ENCODE results near the gene DCAF4L1.
A peak's percentile ranks its signal among the peaks of the same experiment; 100 is the strongest.

The DCAF4L1 gene

GRCh38 chr4:41957634-41958033 is 23.9 kb upstream of the DCAF4L1 start:
- H3K36me3 ChIP-seq (ENCODE audit: insufficient read depth, low read depth, low read length): peaks cover 28% of the 10 kb centered on the region
- H3K9me3 ChIP-seq (ENCODE audit: insufficient read depth, low read depth, low read length): no peaks in the 10 kb centered on the region
- H3K9ac ChIP-seq (ENCODE audit: low read depth, low read length): no peak overlapping the region
- no peak overlapping the region for H3K27ac ChIP-seq (ENCODE audit: low read length)
- no peak overlapping the region for H3K4me3 ChIP-seq (ENCODE audit: low read length)
- H3K27me3 ChIP-seq (ENCODE audit: insufficient read depth, low read length): no peaks in the 10 kb centered on the region
- peaks cover 7% of the 10 kb centered on the region for H3K4me1 ChIP-seq (ENCODE audit: insufficient read depth, low read length)

GRCh38 chr4:41963105-41963504 is 18.5 kb upstream of the DCAF4L1 start:
- no peaks in the 10 kb centered on the region for H3K27me3 ChIP-seq (ENCODE audit: insufficient read depth, low read length)
- no peaks in the 10 kb centered on the region for H3K9me3 ChIP-seq (ENCODE audit: insufficient read depth, low read depth, low read length)
- H3K36me3 ChIP-seq (ENCODE audit: insufficient read depth, low read depth, low read length): no peaks in the 10 kb centered on the region
- H3K9ac ChIP-seq (ENCODE audit: low read depth, low read length): no peak overlapping the region
- no peak overlapping the region for H3K4me3 ChIP-seq (ENCODE audit: low read length)
- no peak overlapping the region for H3K27ac ChIP-seq (ENCODE audit: low read length)
- H3K4me1 ChIP-seq (ENCODE audit: insufficient read depth, low read length): peaks cover 7% of the 10 kb centered on the region

- Histone ChIP-seq H3K9me3 (ENCODE audit: insufficient read depth, low read depth, low read length) (peaks cover 7% of the 10 kb centered on the region; the same call in 1 of the 2 replicates), H3K27ac (ENCODE audit: low read length) (no peak overlapping the region), H3K9ac (ENCODE audit: low read depth, low read length) (no peak overlapping the region), H3K36me3 (ENCODE audit: insufficient read depth, low read depth, low read length) (no peaks in the 10 kb centered on the region), H3K4me1 (ENCODE audit: insufficient read depth, low read length) (peaks cover 3% of the 10 kb centered on the region), H3K4me3 (ENCODE audit: low read length) (no peak overlapping the region), H3K27me3 (ENCODE audit: insufficient read depth, low read length) (no peaks in the 10 kb centered on the region)
Observed at GRCh38 chr4:41964401-41964800, 17.2 kb upstream of the DCAF4L1 start.

GRCh38 chr4:41967392-41967791 is 14.2 kb upstream of the DCAF4L1 start:
- peaks cover 11% of the 10 kb centered on the region; the same call in 1 of the 2 replicates for H3K9me3 ChIP-seq (ENCODE audit: insufficient read depth, low read depth, low read length)
- H3K9ac ChIP-seq (ENCODE audit: low read depth, low read length): no peak overlapping the region
- H3K27ac ChIP-seq (ENCODE audit: low read length): no peak overlapping the region

GRCh38 chr4:41969671-41970070 is 11.9 kb upstream of the DCAF4L1 start:
- H3K27ac ChIP-seq (ENCODE audit: low read length): no peak overlapping the region
- no peaks in the 10 kb centered on the region for H3K27me3 ChIP-seq (ENCODE audit: insufficient read depth, low read length)
- no peaks in the 10 kb centered on the region for H3K36me3 ChIP-seq (ENCODE audit: insufficient read depth, low read depth, low read length)
- H3K9me3 ChIP-seq (ENCODE audit: insufficient read depth, low read depth, low read length): peaks cover 11% of the 10 kb centered on the region; the same call in 1 of the 2 replicates
- no peaks in the 10 kb centered on the region for H3K4me1 ChIP-seq (ENCODE audit: insufficient read depth, low read length)
- H3K9ac ChIP-seq (ENCODE audit: low read depth, low read length): no peak overlapping the region
- no peak overlapping the region for H3K4me3 ChIP-seq (ENCODE audit: low read length)

More at GRCh38 chr4:41967392-41967791, 14.2 kb upstream of the DCAF4L1 start:
- Histone ChIP-seq H3K27me3 (ENCODE audit: insufficient read depth, low read length) (no peaks in the 10 kb centered on the region), H3K4me3 (ENCODE audit: low read length) (no peak overlapping the region), H3K4me1 (ENCODE audit: insufficient read depth, low read length) (no peaks in the 10 kb centered on the region), H3K36me3 (ENCODE audit: insufficient read depth, low read depth, low read length) (no peaks in the 10 kb centered on the region)

- H3K4me1 ChIP-seq (ENCODE audit: insufficient read depth, low read length): peaks cover 10% of the 10 kb centered on the region; the same call in 1 of the 2 replicates
- no peak overlapping the region for H3K4me3 ChIP-seq (ENCODE audit: low read length)
- H3K9ac ChIP-seq (ENCODE audit: low read depth, low read length): no peak overlapping the region
- no peaks in the 10 kb centered on the region for H3K36me3 ChIP-seq (ENCODE audit: insufficient read depth, low read depth, low read length)
- no peak overlapping the region for H3K27ac ChIP-seq (ENCODE audit: low read length)
- H3K9me3 ChIP-seq (ENCODE audit: insufficient read depth, low read depth, low read length): no peaks in the 10 kb centered on the region
- no peaks in the 10 kb centered on the region for H3K27me3 ChIP-seq (ENCODE audit: insufficient read depth, low read length)
Observed at GRCh38 chr4:41975341-41975740, 6.2 kb upstream of the DCAF4L1 start.

GRCh38 chr4:41976775-41977516 is 4.6 kb upstream of the DCAF4L1 start:
- Histone ChIP-seq H3K27me3 (ENCODE audit: insufficient read depth, low read length) (no peaks in the 10 kb centered on the region), H3K27ac (ENCODE audit: low read length) (no peak overlapping the region), H3K9me3 (ENCODE audit: insufficient read depth, low read depth, low read length) (no peaks in the 10 kb centered on the region), H3K9ac (ENCODE audit: low read depth, low read length) (no peak overlapping the region), H3K4me3 (ENCODE audit: low read length) (no peak overlapping the region), H3K36me3 (ENCODE audit: insufficient read depth, low read depth, low read length) (no peaks in the 10 kb centered on the region), H3K4me1 (ENCODE audit: insufficient read depth, low read length) (peaks cover 10% of the 10 kb centered on the region; the same call in 1 of the 2 replicates)

GRCh38 chr4:41977709-41978108 is 3.8 kb upstream of the DCAF4L1 start:
- no peaks in the 10 kb centered on the region for H3K9me3 ChIP-seq (ENCODE audit: insufficient read depth, low read depth, low read length)
- no peaks in the 10 kb centered on the region for H3K36me3 ChIP-seq (ENCODE audit: insufficient read depth, low read depth, low read length)
- H3K27ac ChIP-seq (ENCODE audit: low read length): no peak overlapping the region
- no peaks in the 10 kb centered on the region for H3K27me3 ChIP-seq (ENCODE audit: insufficient read depth, low read length)
- peaks cover 10% of the 10 kb centered on the region; the same call in 1 of the 2 replicates for H3K4me1 ChIP-seq (ENCODE audit: insufficient read depth, low read length)
- no peak overlapping the region for H3K4me3 ChIP-seq (ENCODE audit: low read length)
- H3K9ac ChIP-seq (ENCODE audit: low read depth, low read length): no peak overlapping the region

GRCh38 chr4:41982716-41983115 is 1.2 kb downstream of the DCAF4L1 start:
- Histone ChIP-seq H3K4me1 (ENCODE audit: insufficient read depth, low read length) (peaks cover 22% of the 10 kb centered on the region; the same call in 1 of the 2 replicates), H3K36me3 (ENCODE audit: insufficient read depth, low read depth, low read length) (no peaks in the 10 kb centered on the region), H3K9ac (ENCODE audit: low read depth, low read length) (no peak overlapping the region), H3K9me3 (ENCODE audit: insufficient read depth, low read depth, low read length) (no peaks in the 10 kb centered on the region), H3K27me3 (ENCODE audit: insufficient read depth, low read length) (no peaks in the 10 kb centered on the region), H3K4me3 (ENCODE audit: low read length) (no peak overlapping the region), H3K27ac (ENCODE audit: low read length) (no peak overlapping the region)

GRCh38 chr4:41985151-41985550 is 3.6 kb downstream of the DCAF4L1 start:
- Histone ChIP-seq H3K27me3 (ENCODE audit: insufficient read depth, low read length) (no peaks in the 10 kb centered on the region), H3K4me1 (ENCODE audit: insufficient read depth, low read length) (peaks cover 23% of the 10 kb centered on the region; the same call in 1 of the 2 replicates), H3K4me3 (ENCODE audit: low read length) (peak overlapping the region; percentile 54), H3K9ac (ENCODE audit: low read depth, low read length) (no peak overlapping the region), H3K27ac (ENCODE audit: low read length) (peak overlapping the region; percentile 18), H3K9me3 (ENCODE audit: insufficient read depth, low read depth, low read length) (no peaks in the 10 kb centered on the region), H3K36me3 (ENCODE audit: insufficient read depth, low read depth, low read length) (no peaks in the 10 kb centered on the region)

GRCh38 chr4:41989994-41990364 is 8.4 kb downstream of the DCAF4L1 start:
- peak overlapping the region; percentile 91 for H3K4me3 ChIP-seq (ENCODE audit: low read length)
- H3K9ac ChIP-seq (ENCODE audit: low read depth, low read length): peak overlapping the region; percentile 94; the same call in 1 of the 2 replicates
- H3K36me3 ChIP-seq (ENCODE audit: insufficient read depth, low read depth, low read length): no peaks in the 10 kb centered on the region
- H3K27ac ChIP-seq (ENCODE audit: low read length): no peak overlapping the region
- H3K27me3 ChIP-seq (ENCODE audit: insufficient read depth, low read length): no peaks in the 10 kb centered on the region
- H3K9me3 ChIP-seq (ENCODE audit: insufficient read depth, low read depth, low read length): no peaks in the 10 kb centered on the region
- H3K4me1 ChIP-seq (ENCODE audit: insufficient read depth, low read length): peaks cover 19% of the 10 kb centered on the region

GRCh38 chr4:41990365-41991111 is 9.0 kb downstream of the DCAF4L1 start, which contains the start of gene SLC30A9:
TSS of gene SLC30A9 (plus strand) at chr4:41990530. CDS start at chr4:41990652, 122 bp downstream.
- no peaks in the 10 kb centered on the region for H3K36me3 ChIP-seq (ENCODE audit: insufficient read depth, low read depth, low read length)
- peak within 1 kb of the TSS; percentile 30 for H3K27ac ChIP-seq (ENCODE audit: low read length)
- H3K4me1 ChIP-seq (ENCODE audit: insufficient read depth, low read length): peaks cover 16% of the 10 kb centered on the region
- no peaks in the 10 kb centered on the region for H3K27me3 ChIP-seq (ENCODE audit: insufficient read depth, low read length)
- peak within 1 kb of the TSS; percentile 91 for H3K4me3 ChIP-seq (ENCODE audit: low read length)
- no peaks in the 10 kb centered on the region for H3K9me3 ChIP-seq (ENCODE audit: insufficient read depth, low read depth, low read length)
- peak within 1 kb of the TSS; percentile 94 for H3K9ac ChIP-seq (ENCODE audit: low read depth, low read length)

All from iPS-20b (cell line).